Activated CD8-positive, alpha-beta T cell treated with anti-CD3 and anti-CD28 coated beads for 36 hours (primary cell): Measurements from ENCODE around the gene SKI. TPM values are rescaled to one million over a fixed set of nuclear protein-coding genes. Genes with fewer than 3 reads are reported as not detected.
A peak's percentile ranks its signal among the peaks of the same experiment; 100 is the strongest.
"Not testable (repeated sequence)": the region's sequence is repeated elsewhere in the genome, so short reads cannot be mapped to it uniquely, and the experiment has no call there.

Experiments used
- ATAC-seq: fragments of 200-7000 bp; cut with Tn5 transposase; one replicate; pipeline ENCODE4 v1.10.0; 2021; ENCODE audit warnings: mild to moderate bottlenecking, moderate library complexity
- CTCF ChIA-PET: fragments of 350-600 bp; sonication (Branson Sonifier 250); formaldehyde crosslinking; loops from one replicate; lab custom pipeline; 2021; ENCODE audit warnings: antibody characterized with exemption; lab: Charles Lee
- POLR2A ChIA-PET: fragments of 350-600 bp; sonication (Branson Sonifier 250); formaldehyde crosslinking; loops from one replicate; lab custom pipeline; 2021; ENCODE audit warnings: antibody characterized with exemption; lab: Charles Lee
- DNase-seq: peaks from one replicate; pipeline ENCODE4 v3.0.0-alpha.2; 2020
- H3K27ac Mint-ChIP-seq: one replicate; pipeline ENCODE4 v1.8.0; 2021; ENCODE audit warnings: mild to moderate bottlenecking, mixed read lengths
- H3K27me3 Mint-ChIP-seq: one replicate; pipeline ENCODE4 v1.8.0; 2021; ENCODE audit warnings: mixed read lengths
- H3K36me3 Mint-ChIP-seq: one replicate; pipeline ENCODE4 v1.8.0; 2021; ENCODE audit warnings: low read depth, mixed read lengths
- H3K4me1 Mint-ChIP-seq: one replicate; pipeline ENCODE4 v1.8.0; 2021; ENCODE audit warnings: low read depth, mixed read lengths
- H3K4me3 Mint-ChIP-seq: one replicate; pipeline ENCODE4 v1.8.0; 2021; ENCODE audit warnings: mild to moderate bottlenecking, moderate library complexity, mixed read lengths
- H3K9me3 Mint-ChIP-seq: one replicate; pipeline ENCODE4 v1.8.0; 2021; ENCODE audit warnings: mixed read lengths
- intact Hi-C: fragments of 100-400 bp; cut with micrococcal nuclease; formaldehyde crosslinking; loops from one replicate; pipeline ENCODE4 v1.10.0; 2022
- total RNA-seq, 2 experiments: library from RNA; stranded (reverse); gene quantifications; one replicate each; pipeline ENCODE4 v1.2.3, GENCODE V29; 2021
- TF ChIP-seq, protein P1 (sequence below): fragments of 200-600 bp; IDR thresholded peaks from one replicate; pipeline ENCODE4 v1.8.0; 2022; ENCODE audit warnings: antibody characterized with exemption, mild to moderate bottlenecking

The SKI gene
- total RNA-seq, 2 experiments from 2014 or later, result 27.5 to 28.3 TPM

DNA sequence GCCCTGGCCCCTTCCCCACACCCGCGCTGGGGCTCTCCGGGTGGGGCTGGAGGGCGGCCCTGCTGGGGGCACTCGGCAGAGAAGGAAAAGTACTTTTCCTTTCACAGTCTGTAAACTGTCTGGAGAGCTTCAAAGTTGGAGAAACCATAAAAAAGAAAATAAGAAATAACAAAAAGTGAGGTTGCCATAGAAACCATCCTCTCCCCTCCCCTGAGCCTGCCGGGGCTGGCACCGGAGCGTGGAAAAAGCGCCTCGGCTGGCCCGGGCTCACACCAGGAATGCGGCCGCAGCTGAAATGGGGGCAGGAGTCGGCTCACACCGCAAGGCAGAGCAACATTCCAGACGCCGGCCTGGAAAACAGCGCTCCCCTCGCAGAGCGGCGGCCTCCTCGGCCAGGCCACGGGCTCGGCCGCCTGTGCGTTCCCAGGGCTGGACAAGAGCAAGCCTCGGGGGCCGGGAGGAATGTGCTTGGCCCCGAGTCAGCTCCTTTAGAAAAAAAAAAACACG is 94.0 kb downstream of the SKI start:
- DNase-seq (no peak), ATAC-seq (no peak)
- ChIA-PET CTCF (no interaction called here), POLR2A (no interaction called here)
- H3K4me3 Mint-ChIP-seq, result no peak overlapping the region
- H3K27me3 Mint-ChIP-seq, result peaks cover 3% of the 10 kb centered on the region
- peaks cover 2% of the 10 kb centered on the region for H3K4me1 Mint-ChIP-seq
- no peaks in the 10 kb centered on the region for H3K9me3 Mint-ChIP-seq
- no peak overlapping the region for H3K27ac Mint-ChIP-seq
- intact Hi-C loops, result no loop called here
- TF ChIP-seq, protein P1, sequence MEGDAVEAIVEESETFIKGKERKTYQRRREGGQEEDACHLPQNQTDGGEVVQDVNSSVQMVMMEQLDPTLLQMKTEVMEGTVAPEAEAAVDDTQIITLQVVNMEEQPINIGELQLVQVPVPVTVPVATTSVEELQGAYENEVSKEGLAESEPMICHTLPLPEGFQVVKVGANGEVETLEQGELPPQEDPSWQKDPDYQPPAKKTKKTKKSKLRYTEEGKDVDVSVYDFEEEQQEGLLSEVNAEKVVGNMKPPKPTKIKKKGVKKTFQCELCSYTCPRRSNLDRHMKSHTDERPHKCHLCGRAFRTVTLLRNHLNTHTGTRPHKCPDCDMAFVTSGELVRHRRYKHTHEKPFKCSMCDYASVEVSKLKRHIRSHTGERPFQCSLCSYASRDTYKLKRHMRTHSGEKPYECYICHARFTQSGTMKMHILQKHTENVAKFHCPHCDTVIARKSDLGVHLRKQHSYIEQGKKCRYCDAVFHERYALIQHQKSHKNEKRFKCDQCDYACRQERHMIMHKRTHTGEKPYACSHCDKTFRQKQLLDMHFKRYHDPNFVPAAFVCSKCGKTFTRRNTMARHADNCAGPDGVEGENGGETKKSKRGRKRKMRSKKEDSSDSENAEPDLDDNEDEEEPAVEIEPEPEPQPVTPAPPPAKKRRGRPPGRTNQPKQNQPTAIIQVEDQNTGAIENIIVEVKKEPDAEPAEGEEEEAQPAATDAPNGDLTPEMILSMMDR, result no peak
- no peaks in the 10 kb centered on the region for H3K36me3 Mint-ChIP-seq

DNA sequence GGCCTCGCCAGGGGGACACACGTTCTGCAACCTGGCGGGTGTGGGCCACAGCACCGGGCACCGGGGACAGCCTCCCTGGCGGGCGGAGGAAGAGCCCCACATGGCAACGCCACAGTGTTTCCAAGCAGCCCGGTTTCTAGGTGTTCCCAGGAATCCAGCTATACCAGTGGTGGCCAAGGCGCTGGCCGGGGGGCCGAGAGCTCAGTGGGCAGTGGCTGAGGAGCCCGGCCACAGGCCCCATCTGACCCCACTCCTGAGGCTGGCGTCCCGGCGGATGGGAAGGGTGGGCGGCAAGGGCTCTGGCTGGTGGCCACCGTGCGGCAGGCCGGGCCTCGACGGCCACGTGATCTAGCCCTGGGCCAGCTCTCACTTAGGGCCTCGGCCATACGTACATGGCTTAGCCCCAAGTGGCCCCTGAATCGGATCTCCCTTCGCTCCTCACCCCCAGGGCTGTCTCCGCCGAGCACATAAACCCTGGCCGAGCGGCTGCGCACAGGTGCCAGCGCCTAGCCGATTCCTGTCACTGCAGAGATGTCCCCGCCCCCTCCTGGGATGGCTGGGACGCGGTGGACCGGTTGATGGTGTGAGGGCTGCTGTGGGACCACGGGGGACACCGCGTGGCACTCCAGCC is 94.6 kb downstream of the SKI start:
- Mint-ChIP-seq H3K36me3 (no peaks in the 10 kb centered on the region), H3K4me1 (peaks cover 2% of the 10 kb centered on the region), H3K9me3 (no peaks in the 10 kb centered on the region), H3K4me3 (no peak overlapping the region), H3K27ac (no peak overlapping the region), H3K27me3 (peaks cover 5% of the 10 kb centered on the region)
- TF ChIP-seq, protein P1, result no peak
- ChIA-PET CTCF (no interaction called here), POLR2A (no interaction called here)
- DNase-seq (no peak), ATAC-seq (no peak)
- intact Hi-C loops, result no loop called here

DNA sequence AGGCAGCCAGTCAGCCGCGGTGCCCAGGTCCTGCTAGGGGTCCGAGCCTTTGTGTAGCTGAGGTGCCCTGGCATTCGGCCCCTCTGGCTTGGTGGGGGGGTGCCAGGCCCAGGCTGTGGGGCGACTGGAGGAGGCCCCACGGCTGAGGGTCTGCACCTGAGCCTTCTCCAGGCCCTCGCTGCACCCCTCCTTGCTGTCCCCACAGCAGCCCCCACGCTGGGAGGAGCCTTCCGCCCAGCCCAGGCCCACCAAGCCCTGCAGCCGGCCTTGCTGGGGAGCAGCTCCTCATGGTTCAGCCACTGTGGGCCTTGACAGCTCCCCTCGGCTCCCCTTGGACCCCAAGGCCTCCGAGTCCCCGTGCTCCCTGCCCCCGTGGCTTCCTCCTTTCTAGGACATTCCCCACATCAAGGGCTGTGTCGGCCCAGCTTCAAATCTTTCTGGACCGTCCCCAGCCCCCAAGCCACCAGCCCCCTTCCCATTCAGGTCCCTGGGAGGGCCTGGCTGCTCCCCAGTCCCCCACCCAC is 95.4 kb downstream of the SKI start:
- no peaks in the 10 kb centered on the region for H3K9me3 Mint-ChIP-seq
- ChIA-PET CTCF (no interaction called here), POLR2A (no interaction called here)
- H3K36me3 Mint-ChIP-seq, result no peaks in the 10 kb centered on the region
- peaks cover 2% of the 10 kb centered on the region for H3K4me1 Mint-ChIP-seq
- ATAC-seq (no peak), DNase-seq (no peak)
- H3K27ac Mint-ChIP-seq, result no peak overlapping the region
- peaks cover 5% of the 10 kb centered on the region for H3K27me3 Mint-ChIP-seq
- no peak overlapping the region for H3K4me3 Mint-ChIP-seq
- TF ChIP-seq, protein P1, result no peak
- intact Hi-C loops, result no loop called here

DNA sequence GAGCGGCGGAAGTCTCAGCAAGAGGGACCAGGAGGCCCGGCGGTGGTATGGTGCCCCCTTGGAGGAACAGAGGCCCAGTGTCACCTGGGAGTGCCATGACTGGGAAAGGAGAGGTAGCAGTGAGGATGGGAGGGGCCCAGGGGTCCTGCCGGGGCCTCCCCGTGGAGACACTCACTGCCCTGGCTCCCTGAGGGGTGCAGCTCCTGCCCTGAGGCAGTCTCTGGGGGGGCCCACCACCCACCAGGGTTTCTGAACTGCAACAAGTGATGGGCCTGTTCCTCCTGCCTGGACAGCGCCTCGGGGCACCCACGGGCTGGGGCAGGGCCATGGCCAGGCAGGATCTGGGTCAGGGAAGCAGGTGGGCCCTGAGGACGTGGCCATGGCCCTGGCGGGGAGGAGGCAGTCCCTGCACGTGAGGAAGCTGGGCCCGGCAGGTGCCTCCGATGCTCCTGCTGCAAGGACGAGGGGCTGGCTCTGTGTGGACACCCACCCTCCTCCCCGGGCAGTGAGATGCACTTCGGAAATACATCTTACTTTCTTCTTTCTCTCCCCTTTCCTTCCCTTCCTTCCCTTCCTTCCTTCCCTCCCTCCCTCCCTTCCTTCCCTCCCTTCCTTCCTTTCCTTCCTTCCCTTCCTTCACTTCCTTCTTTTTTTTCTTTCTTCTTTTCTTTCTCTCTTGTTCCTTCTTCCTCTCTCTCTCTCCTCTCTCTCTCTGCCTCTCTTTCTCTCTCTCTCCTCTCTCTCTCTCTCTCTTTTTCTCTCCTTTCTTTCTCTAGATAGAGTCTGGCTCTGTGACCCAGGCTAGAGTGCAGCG is 96.6 kb downstream of the SKI start:
- Mint-ChIP-seq H3K4me3 (no peak overlapping the region), H3K27me3 (peaks cover 5% of the 10 kb centered on the region), H3K4me1 (no peaks in the 10 kb centered on the region), H3K27ac (no peak overlapping the region), H3K36me3 (no peaks in the 10 kb centered on the region), H3K9me3 (no peaks in the 10 kb centered on the region)
- peak; percentile 67 for ATAC-seq
- POLR2A ChIA-PET, result no interaction called here
- DNase-seq, result peak; percentile 34
- TF ChIP-seq, protein P1, result no peak
- CTCF ChIA-PET, result no interaction called here
- intact Hi-C loops, result no loop called here

DNA sequence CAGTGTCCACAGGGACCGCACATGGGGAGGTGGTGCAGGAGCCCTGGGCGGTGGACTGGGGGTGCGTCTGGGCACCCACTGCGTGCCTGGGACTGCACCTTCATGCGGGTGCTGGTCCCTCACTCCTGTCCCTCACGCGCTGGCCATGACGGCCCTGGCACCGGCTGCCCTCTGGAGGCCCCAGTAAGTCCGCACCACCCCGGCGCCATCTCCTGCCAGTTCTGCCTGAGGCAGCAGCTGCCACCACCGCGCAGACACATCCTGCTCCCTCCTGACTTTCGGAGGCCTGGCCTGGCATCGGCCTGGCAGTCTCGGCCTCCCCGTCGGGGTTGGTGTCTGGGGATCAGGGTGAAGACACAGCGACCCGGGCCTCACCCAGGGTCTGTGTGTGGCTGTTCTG is 98.4 kb downstream of the SKI start:
- ChIA-PET POLR2A (no interaction called here), CTCF (no interaction called here)
- Mint-ChIP-seq H3K4me3 (no peak overlapping the region), H3K27me3 (peaks cover 5% of the 10 kb centered on the region), H3K9me3 (no peaks in the 10 kb centered on the region), H3K36me3 (no peaks in the 10 kb centered on the region), H3K4me1 (no peaks in the 10 kb centered on the region), H3K27ac (no peak overlapping the region)
- intact Hi-C loops, result no loop called here
- TF ChIP-seq, protein P1, result no peak
- ATAC-seq (no peak), DNase-seq (no peak)

DNA sequence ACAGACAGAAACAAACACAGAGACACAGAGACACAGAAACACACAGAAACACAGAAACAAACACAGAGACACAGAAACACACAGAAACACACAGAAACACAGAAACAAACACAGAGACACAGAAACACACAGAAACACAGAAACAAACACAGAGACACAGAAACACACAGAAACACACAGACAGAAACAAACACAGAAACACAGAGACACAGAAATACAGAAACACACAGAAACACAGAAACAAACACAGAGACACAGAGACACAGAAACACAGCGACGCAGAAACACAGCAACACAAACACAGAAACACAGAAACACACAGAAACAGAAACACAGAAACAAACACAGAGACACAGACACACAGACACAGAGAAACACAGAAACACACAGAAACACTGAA is 99.0 kb downstream of the SKI start:
- intact Hi-C loops, H3K4me3 Mint-ChIP-seq, POLR2A ChIA-PET, H3K9me3 Mint-ChIP-seq, H3K4me1 Mint-ChIP-seq, H3K27ac Mint-ChIP-seq, CTCF ChIA-PET, DNase-seq, H3K36me3 Mint-ChIP-seq, H3K27me3 Mint-ChIP-seq, ATAC-seq: not testable (repeated sequence)
